IPS-18a (cell line): Measurements from ENCODE around the gene XRCC3.

Experiments used
- H3K27ac ChIP-seq: one replicate; pipeline ENCODE4 v1.5.1; 2013; ENCODE audit warnings: low read length
- H3K27me3 ChIP-seq: one replicate; pipeline ENCODE4 v1.6.1; 2013; ENCODE audit warnings: mild to moderate bottlenecking, low read length; ENCODE audit not compliant: control insufficient read depth, insufficient read depth
- H3K36me3 ChIP-seq: one replicate; pipeline ENCODE4 v1.6.1; 2013; ENCODE audit warnings: low read depth, low read length; ENCODE audit not compliant: control insufficient read depth
- H3K4me1 ChIP-seq: one replicate; pipeline ENCODE4 v1.6.1; 2013; ENCODE audit warnings: low read depth, low read length; ENCODE audit not compliant: control insufficient read depth
- H3K4me3 ChIP-seq: one replicate; pipeline ENCODE4 v1.5.1; 2013; ENCODE audit warnings: low read length
- H3K9ac ChIP-seq: one replicate; pipeline ENCODE4 v1.6.1; 2013; ENCODE audit warnings: mild to moderate bottlenecking, low read length, moderate library complexity
- H3K9me3 ChIP-seq: one replicate; pipeline ENCODE4 v1.6.1; 2013; ENCODE audit warnings: low read depth, low read length; ENCODE audit not compliant: control insufficient read depth

XRCC3 gene

GRCh38 chr14:103745424-103745823 is 30.2 kb upstream of the XRCC3 start:
- Histone ChIP-seq H3K27me3 (no peaks in the 10 kb centered on the region), H3K4me1 (no peaks in the 10 kb centered on the region), H3K9me3 (no peaks in the 10 kb centered on the region), H3K36me3 (no peaks in the 10 kb centered on the region), H3K4me3 (no peak overlapping the region), H3K9ac (no peak overlapping the region), H3K27ac (no peak overlapping the region)

- no peaks in the 10 kb centered on the region for H3K27me3 ChIP-seq
- H3K9ac ChIP-seq = no peak overlapping the region
- H3K9me3 ChIP-seq = no peaks in the 10 kb centered on the region
- no peak overlapping the region for H3K4me3 ChIP-seq
- H3K27ac ChIP-seq = no peak overlapping the region
- no peaks in the 10 kb centered on the region for H3K4me1 ChIP-seq
- H3K36me3 ChIP-seq = no peaks in the 10 kb centered on the region
These were observed 29.6 kb upstream of the XRCC3 start for GRCh38 chr14:103744621-103745395.

- Histone ChIP-seq H3K4me3 (no peak overlapping the region), H3K9ac (no peak overlapping the region), H3K27ac (no peak overlapping the region), H3K4me1 (no peaks in the 10 kb centered on the region), H3K27me3 (no peaks in the 10 kb centered on the region), H3K36me3 (no peaks in the 10 kb centered on the region), H3K9me3 (no peaks in the 10 kb centered on the region)
These were observed 28.4 kb upstream of the XRCC3 start for GRCh38 chr14:103743691-103744090.

GRCh38 chr14:103742499-103743255 is 27.4 kb upstream of the XRCC3 start:
- H3K27ac ChIP-seq = no peak overlapping the region
- H3K4me3 ChIP-seq = no peak overlapping the region
- no peaks in the 10 kb centered on the region for H3K9me3 ChIP-seq
- no peaks in the 10 kb centered on the region for H3K36me3 ChIP-seq
- H3K27me3 ChIP-seq = no peaks in the 10 kb centered on the region
- H3K4me1 ChIP-seq = no peaks in the 10 kb centered on the region
- H3K9ac ChIP-seq = no peak overlapping the region

GRCh38 chr14:103741876-103742275 is 26.6 kb upstream of the XRCC3 start:
- H3K27me3 ChIP-seq = no peaks in the 10 kb centered on the region
- H3K9ac ChIP-seq = no peak overlapping the region
- no peaks in the 10 kb centered on the region for H3K36me3 ChIP-seq
- no peaks in the 10 kb centered on the region for H3K4me1 ChIP-seq
- no peak overlapping the region for H3K27ac ChIP-seq
- H3K9me3 ChIP-seq = no peaks in the 10 kb centered on the region
- no peak overlapping the region for H3K4me3 ChIP-seq

- no peaks in the 10 kb centered on the region for H3K9me3 ChIP-seq
- no peaks in the 10 kb centered on the region for H3K36me3 ChIP-seq
- H3K9ac ChIP-seq = no peak overlapping the region
- no peak overlapping the region for H3K4me3 ChIP-seq
- H3K27ac ChIP-seq = no peak overlapping the region
- no peaks in the 10 kb centered on the region for H3K27me3 ChIP-seq
- H3K4me1 ChIP-seq = no peaks in the 10 kb centered on the region
These were observed 25.9 kb upstream of the XRCC3 start for GRCh38 chr14:103740991-103741689.

GRCh38 chr14:103739793-103740501 is 24.7 kb upstream of the XRCC3 start:
- H3K27ac ChIP-seq = no peak overlapping the region
- H3K9me3 ChIP-seq = no peaks in the 10 kb centered on the region
- no peaks in the 10 kb centered on the region for H3K27me3 ChIP-seq
- H3K4me3 ChIP-seq = no peak overlapping the region
- H3K36me3 ChIP-seq = no peaks in the 10 kb centered on the region
- H3K4me1 ChIP-seq = no peaks in the 10 kb centered on the region
- H3K9ac ChIP-seq = no peak overlapping the region

GRCh38 chr14:103739466-103739792 is 24.2 kb upstream of the XRCC3 start:
- Histone ChIP-seq H3K27me3 (no peaks in the 10 kb centered on the region), H3K4me3 (no peak overlapping the region), H3K27ac (no peak overlapping the region), H3K4me1 (no peaks in the 10 kb centered on the region), H3K9me3 (no peaks in the 10 kb centered on the region), H3K9ac (no peak overlapping the region), H3K36me3 (no peaks in the 10 kb centered on the region)

- no peaks in the 10 kb centered on the region for H3K9me3 ChIP-seq
- no peak overlapping the region for H3K27ac ChIP-seq
- no peak overlapping the region for H3K9ac ChIP-seq
- H3K36me3 ChIP-seq = no peaks in the 10 kb centered on the region
- no peaks in the 10 kb centered on the region for H3K27me3 ChIP-seq
- H3K4me3 ChIP-seq = no peak overlapping the region
- no peaks in the 10 kb centered on the region for H3K4me1 ChIP-seq
These were observed 23.6 kb upstream of the XRCC3 start for GRCh38 chr14:103738701-103739451.

GRCh38 chr14:103738166-103738565 is 22.9 kb upstream of the XRCC3 start:
- Histone ChIP-seq H3K36me3 (peaks cover 1% of the 10 kb centered on the region), H3K27ac (no peak overlapping the region), H3K9ac (no peak overlapping the region), H3K4me3 (no peak overlapping the region), H3K27me3 (no peaks in the 10 kb centered on the region), H3K4me1 (no peaks in the 10 kb centered on the region), H3K9me3 (no peaks in the 10 kb centered on the region)
